Panc1 (cell line): ENCODE data around the gene MCM9. TPM values are rescaled to one million over a fixed set of nuclear protein-coding genes. Genes with fewer than 3 reads are reported as not detected.

Source experiments
- ATAC-seq: fragments of 200-7000 bp; cut with Tn5 transposase; 2 replicates; pipeline ENCODE4 v1.9.1; 2020; ENCODE audit warnings: mild to moderate bottlenecking, moderate library complexity
- BruUV-seq: library from RNA; stranded (reverse); fragments of 400-500 nt; replicated peaks from 2 replicates; lab custom pipeline; 2021; lab: Mats Ljungman, UMichigan
- CTCF ChIA-PET: fragments of 300-600 bp; sonication (Branson Sonifier 250); formaldehyde crosslinking; loops from one replicate; lab custom pipeline; 2022; ENCODE audit warnings: antibody characterized with exemption; lab: Charles Lee
- POLR2A ChIA-PET: fragments of 300-600 bp; sonication (Branson Sonifier 250); formaldehyde crosslinking; loops from one replicate; lab custom pipeline; 2022; ENCODE audit warnings: antibody characterized with exemption; lab: Charles Lee
- DNase-seq: peaks from one replicate; pipeline ENCODE4 v3.0.0-alpha.2; 2010; ENCODE audit warnings: low read depth, low spot score
- H3K27ac ChIP-seq: 2 replicates; pipeline ENCODE4 v1.5.1; 2011; ENCODE audit warnings: mild to moderate bottlenecking, low read length, inconsistent platforms
- H3K27me3 ChIP-seq: fragments of 200-500 bp; sonication (Bioruptor generic); 2 replicates; pipeline ENCODE4 v1.6.0; 2014; ENCODE audit warnings: low read length, inconsistent platforms; ENCODE audit not compliant: control insufficient read depth, insufficient read depth
- H3K36me3 ChIP-seq: fragments of 200-500 bp; sonication (Bioruptor generic); 2 replicates; pipeline ENCODE4 v1.5.1; 2014; ENCODE audit warnings: inconsistent platforms, mild to moderate bottlenecking, low read length, moderate library complexity; ENCODE audit not compliant: control insufficient read depth, insufficient read depth
- H3K4me1 ChIP-seq: 2 replicates; pipeline ENCODE4 v1.5.1; 2011; ENCODE audit warnings: inconsistent platforms, mild to moderate bottlenecking, low read length, moderate library complexity; ENCODE audit not compliant: control insufficient read depth, insufficient read depth
- H3K4me3 ChIP-seq, 2 experiments: 2 replicates each; pipeline ENCODE4 v1.5.1; 2011 to 2012; ENCODE audit warnings: low read depth in 2 of 2, low read length in 2 of 2, mild to moderate bottlenecking in 2 of 2, inconsistent platforms in 1 of 2, moderate library complexity in 1 of 2
- H3K9me3 ChIP-seq: fragments of 200-500 bp; sonication (Bioruptor generic); 2 replicates; pipeline ENCODE4 v1.5.1; 2014; ENCODE audit warnings: low read depth, mild to moderate bottlenecking, inconsistent platforms, low read length, moderate library complexity; ENCODE audit not compliant: control insufficient read depth, insufficient read depth
- POLR2AphosphoS5 ChIP-seq: IDR thresholded peaks from 2 replicates; pipeline ENCODE4 v1.6.1; 2012; ENCODE audit warnings: mild to moderate bottlenecking, low read depth, low read length, moderate library complexity
- SIN3A ChIP-seq: IDR thresholded peaks from 2 replicates; pipeline ENCODE4 v1.6.1; 2012; ENCODE audit warnings: low read depth, mild to moderate bottlenecking, low read length, moderate library complexity, borderline replicate concordance; ENCODE audit not compliant: insufficient read depth
- TCF7L2 ChIP-seq: IDR thresholded peaks from 2 replicates; pipeline ENCODE4 v1.6.1; 2011; ENCODE audit warnings: mild to moderate bottlenecking, low read depth, low read length, inconsistent platforms
- in situ Hi-C: cut with HindIII; loops from 2 replicates; pipeline ENCODE4 v1.10.0; 2016; ENCODE audit warnings: low sequenced_read_pairs, low pct_unique_long_range_greater_than_20kb
- intact Hi-C: fragments of 100-400 bp; cut with micrococcal nuclease; formaldehyde crosslinking; loops from one replicate; pipeline ENCODE4 v1.10.0; 2022; ENCODE audit not compliant: unreplicated experiment
- total RNA-seq: library from RNA; stranded (reverse); gene quantifications from one replicate; pipeline ENCODE4 v1.2.1, GENCODE V29; 2021; ENCODE audit not compliant: unreplicated experiment
- TF ChIP-seq, protein P1 (sequence below): fragments of 450-650 bp; IDR thresholded peaks from 2 replicates; pipeline ENCODE4 v1.5.1; 2017; ENCODE audit warnings: mild to moderate bottlenecking
- TF ChIP-seq, protein P2 (sequence below), 2 experiments: IDR thresholded peaks; 2 replicates each; pipeline ENCODE4 v1.6.1; 2011 to 2012; ENCODE audit warnings: low read depth in 2 of 2, control low read depth in 1 of 2, low read length in 1 of 2, mild to moderate bottlenecking in 1 of 2, moderate library complexity in 1 of 2; ENCODE audit not compliant: insufficient read depth in 1 of 2

The MCM9 gene
- total RNA-seq, 1 experiment from 2014 or later, result 20.4 TPM

DNA sequence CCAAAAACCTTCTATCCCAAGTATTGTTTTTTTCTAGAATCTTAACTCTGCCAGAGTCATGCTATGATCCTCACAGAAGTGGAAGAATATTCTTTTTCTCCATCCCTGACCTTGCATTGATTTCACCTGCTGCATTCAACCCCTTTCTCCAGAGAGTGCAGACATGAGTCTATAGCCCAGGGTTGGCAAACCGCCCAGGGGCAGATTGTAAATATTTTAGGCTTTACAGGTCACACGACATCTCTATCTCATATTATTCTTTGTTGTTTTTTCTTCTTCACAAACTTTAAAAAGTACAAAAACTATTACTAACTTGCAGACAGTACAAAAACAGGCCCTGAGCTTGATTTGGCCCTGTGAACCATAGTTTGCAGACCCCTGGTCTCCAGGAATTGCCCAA lies 153.1 kb downstream of the MCM9 start:
- CTCF ChIA-PET, result no interaction called here
- BruUV-seq, result no TSS peak
- in situ Hi-C loops (no loop called here), intact Hi-C loops (no loop called here)
- Histone ChIP-seq H3K9me3 (no peaks in the 10 kb centered on the region), H3K4me3 (no peak overlapping the region), H3K36me3 (no peaks in the 10 kb centered on the region), H3K4me1 (no peaks in the 10 kb centered on the region), H3K27me3 (0 out of 2 replicates have a peak, but pooled peaks cover 8% of the 10 kb centered on the region), H3K27ac (no peak overlapping the region)
- POLR2A ChIA-PET, result no interaction called here
- DNase-seq, result no peak
- TF ChIP-seq POLR2AphosphoS5 (no peak), TCF7L2 (no peak), SIN3A (no peak)
- TF ChIP-seq, protein P1, sequence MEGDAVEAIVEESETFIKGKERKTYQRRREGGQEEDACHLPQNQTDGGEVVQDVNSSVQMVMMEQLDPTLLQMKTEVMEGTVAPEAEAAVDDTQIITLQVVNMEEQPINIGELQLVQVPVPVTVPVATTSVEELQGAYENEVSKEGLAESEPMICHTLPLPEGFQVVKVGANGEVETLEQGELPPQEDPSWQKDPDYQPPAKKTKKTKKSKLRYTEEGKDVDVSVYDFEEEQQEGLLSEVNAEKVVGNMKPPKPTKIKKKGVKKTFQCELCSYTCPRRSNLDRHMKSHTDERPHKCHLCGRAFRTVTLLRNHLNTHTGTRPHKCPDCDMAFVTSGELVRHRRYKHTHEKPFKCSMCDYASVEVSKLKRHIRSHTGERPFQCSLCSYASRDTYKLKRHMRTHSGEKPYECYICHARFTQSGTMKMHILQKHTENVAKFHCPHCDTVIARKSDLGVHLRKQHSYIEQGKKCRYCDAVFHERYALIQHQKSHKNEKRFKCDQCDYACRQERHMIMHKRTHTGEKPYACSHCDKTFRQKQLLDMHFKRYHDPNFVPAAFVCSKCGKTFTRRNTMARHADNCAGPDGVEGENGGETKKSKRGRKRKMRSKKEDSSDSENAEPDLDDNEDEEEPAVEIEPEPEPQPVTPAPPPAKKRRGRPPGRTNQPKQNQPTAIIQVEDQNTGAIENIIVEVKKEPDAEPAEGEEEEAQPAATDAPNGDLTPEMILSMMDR, result no peak
- TF ChIP-seq, protein P2, sequence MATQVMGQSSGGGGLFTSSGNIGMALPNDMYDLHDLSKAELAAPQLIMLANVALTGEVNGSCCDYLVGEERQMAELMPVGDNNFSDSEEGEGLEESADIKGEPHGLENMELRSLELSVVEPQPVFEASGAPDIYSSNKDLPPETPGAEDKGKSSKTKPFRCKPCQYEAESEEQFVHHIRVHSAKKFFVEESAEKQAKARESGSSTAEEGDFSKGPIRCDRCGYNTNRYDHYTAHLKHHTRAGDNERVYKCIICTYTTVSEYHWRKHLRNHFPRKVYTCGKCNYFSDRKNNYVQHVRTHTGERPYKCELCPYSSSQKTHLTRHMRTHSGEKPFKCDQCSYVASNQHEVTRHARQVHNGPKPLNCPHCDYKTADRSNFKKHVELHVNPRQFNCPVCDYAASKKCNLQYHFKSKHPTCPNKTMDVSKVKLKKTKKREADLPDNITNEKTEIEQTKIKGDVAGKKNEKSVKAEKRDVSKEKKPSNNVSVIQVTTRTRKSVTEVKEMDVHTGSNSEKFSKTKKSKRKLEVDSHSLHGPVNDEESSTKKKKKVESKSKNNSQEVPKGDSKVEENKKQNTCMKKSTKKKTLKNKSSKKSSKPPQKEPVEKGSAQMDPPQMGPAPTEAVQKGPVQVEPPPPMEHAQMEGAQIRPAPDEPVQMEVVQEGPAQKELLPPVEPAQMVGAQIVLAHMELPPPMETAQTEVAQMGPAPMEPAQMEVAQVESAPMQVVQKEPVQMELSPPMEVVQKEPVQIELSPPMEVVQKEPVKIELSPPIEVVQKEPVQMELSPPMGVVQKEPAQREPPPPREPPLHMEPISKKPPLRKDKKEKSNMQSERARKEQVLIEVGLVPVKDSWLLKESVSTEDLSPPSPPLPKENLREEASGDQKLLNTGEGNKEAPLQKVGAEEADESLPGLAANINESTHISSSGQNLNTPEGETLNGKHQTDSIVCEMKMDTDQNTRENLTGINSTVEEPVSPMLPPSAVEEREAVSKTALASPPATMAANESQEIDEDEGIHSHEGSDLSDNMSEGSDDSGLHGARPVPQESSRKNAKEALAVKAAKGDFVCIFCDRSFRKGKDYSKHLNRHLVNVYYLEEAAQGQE (IDR thresholded peaks at IDR 0.05; ENCODE audit: insufficient read depth in 1 of 2, low read depth in 2 of 2, low read length in 1 of 2), result no peak
- no peak for ATAC-seq

DNA sequence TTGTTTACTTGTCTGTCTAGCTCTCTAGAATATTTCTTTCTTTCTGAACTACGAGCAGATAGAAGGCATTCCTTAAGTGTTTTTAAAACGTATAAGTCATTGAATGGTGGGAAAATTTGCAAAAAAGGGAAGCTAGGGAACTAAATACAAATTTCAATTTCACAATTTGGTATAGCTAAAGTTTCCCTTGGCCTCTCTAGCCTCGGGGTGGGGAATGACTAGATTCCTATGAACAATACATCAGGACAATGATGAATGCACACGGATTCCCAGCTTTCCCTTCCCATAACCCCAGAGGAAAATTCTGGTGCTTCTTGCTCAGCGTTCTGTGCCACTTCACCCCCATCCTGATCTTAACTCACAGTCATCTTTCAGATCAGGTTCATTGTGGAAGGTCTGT lies 154.3 kb downstream of the MCM9 start:
- POLR2A ChIA-PET, result interaction anchor here (0.6 kb wide), 1 partner anchor 115 kb away, joined by 3 read pairs; no protein-coding TSS in a partner anchor
- no peak for ATAC-seq
- in situ Hi-C loops, result no loop called here
- BruUV-seq, result no TSS peak
- Histone ChIP-seq H3K4me3 (no peak overlapping the region), H3K9me3 (no peaks in the 10 kb centered on the region), H3K36me3 (no peaks in the 10 kb centered on the region), H3K4me1 (no peaks in the 10 kb centered on the region), H3K27me3 (0 out of 2 replicates have a peak, but pooled peaks cover 8% of the 10 kb centered on the region), H3K27ac (no peak overlapping the region)
- no peak for DNase-seq
- intact Hi-C loops, result no loop called here
- TF ChIP-seq SIN3A (no peak), POLR2AphosphoS5 (no peak), TCF7L2 (no peak)
- TF ChIP-seq, protein P2 (IDR thresholded peaks at IDR 0.05; ENCODE audit: insufficient read depth in 1 of 2, low read depth in 2 of 2, low read length in 1 of 2), result no peak
- TF ChIP-seq, protein P1, result no peak
- CTCF ChIA-PET, result no interaction called here
